DMS 273 (cell line): ENCODE data around the gene FMN2.
A peak's percentile ranks its signal among the peaks of the same experiment; 100 is the strongest.

Source experiments
- DNase-seq: peaks from one replicate; lab custom pipeline; 2025; ENCODE audit not compliant: unreplicated experiment; lab: John Stamatoyannopoulos, UW

The FMN2 gene

GRCh38 chr1:240192851-240193250 lies 101.2 kb downstream of the FMN2 start:
- DNase-seq, result no peak

- no peak for DNase-seq
Measured at GRCh38 chr1:240193679-240194078, 102.0 kb downstream of the FMN2 start.

GRCh38 chr1:240194120-240194519 lies 102.4 kb downstream of the FMN2 start:
- no peak for DNase-seq

GRCh38 chr1:240198376-240198775 lies 106.7 kb downstream of the FMN2 start:
- no peak for DNase-seq

GRCh38 chr1:240199758-240200645 lies 108.3 kb downstream of the FMN2 start:
- no peak for DNase-seq

GRCh38 chr1:240201931-240202330 lies 110.2 kb downstream of the FMN2 start:
- DNase-seq, result no peak

- DNase-seq, result no peak
Measured at GRCh38 chr1:240207073-240207709, 115.5 kb downstream of the FMN2 start.

- no peak for DNase-seq
Measured at GRCh38 chr1:240210026-240210425, 118.3 kb downstream of the FMN2 start.

GRCh38 chr1:240212556-240212955 lies 120.9 kb downstream of the FMN2 start:
- DNase-seq, result no peak

GRCh38 chr1:240217403-240217802 lies 125.7 kb downstream of the FMN2 start:
- DNase-seq, result no peak

GRCh38 chr1:240219104-240219503 lies 127.4 kb downstream of the FMN2 start:
- no peak for DNase-seq

GRCh38 chr1:240226102-240226501 lies 134.4 kb downstream of the FMN2 start:
- no peak for DNase-seq

- DNase-seq, result no peak
Measured at GRCh38 chr1:240230816-240231215, 139.1 kb downstream of the FMN2 start.

GRCh38 chr1:240232530-240232929 lies 140.8 kb downstream of the FMN2 start:
- no peak for DNase-seq

GRCh38 chr1:240234485-240235210 lies 143.0 kb downstream of the FMN2 start:
- DNase-seq, result no peak

- no peak for DNase-seq
Measured at GRCh38 chr1:240235521-240236288, 144.0 kb downstream of the FMN2 start.

GRCh38 chr1:240237305-240237721 lies 145.6 kb downstream of the FMN2 start:
- DNase-seq, result no peak

- no peak for DNase-seq
Measured at GRCh38 chr1:240239309-240239708, 147.6 kb downstream of the FMN2 start.

- DNase-seq, result no peak
Measured at GRCh38 chr1:240241278-240241677, 149.6 kb downstream of the FMN2 start.

- peak; percentile 15 for DNase-seq
Measured at GRCh38 chr1:240242601-240243144, 151.0 kb downstream of the FMN2 start.
